ENCODE data around the gene FBXO31.

GRCh38 chr16:87365021-87365713 is 18.4 kb downstream of the FBXO31 start:
- no peak for TF ChIP-seq CTCF (IDR thresholded peaks at IDR 0.05)
- no peak for TF ChIP-seq POLR2A (IDR thresholded peaks at IDR 0.05)
- no peak for TF ChIP-seq EP300 (IDR thresholded peaks at IDR 0.05)
- no peak for TF ChIP-seq POLR2AphosphoS5 (IDR thresholded peaks at IDR 0.05)
